ENCODE results near the gene ZNF286A.
"Not testable (repeated sequence)": the region's sequence is repeated elsewhere in the genome, so short reads cannot be mapped to it uniquely, and the experiment has no call there.

DNA sequence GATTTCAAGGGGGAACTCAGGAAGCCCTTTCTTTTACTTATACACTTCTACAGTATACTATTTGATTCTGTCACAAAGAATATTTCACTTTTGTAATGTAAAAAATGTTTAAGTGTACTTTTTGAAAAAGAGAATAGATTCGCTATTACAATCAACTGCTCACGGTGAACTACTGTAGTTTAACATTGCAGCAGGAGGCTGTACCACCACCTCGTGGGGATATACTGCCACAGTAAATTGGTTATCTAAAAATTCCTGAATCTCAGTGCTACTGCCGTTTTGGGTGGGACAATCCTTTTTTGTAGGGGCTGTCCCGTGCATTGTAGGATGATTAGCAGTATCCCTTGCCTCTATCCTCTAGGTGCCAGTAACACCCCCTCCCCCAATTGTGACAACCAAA, 30.0 kb upstream of the ZNF286A start:
- TF ChIP-seq EZH2 (IDR thresholded peaks at IDR 0.05; ENCODE audit: low read length) = not testable (repeated sequence)
- TF ChIP-seq, protein P1, sequence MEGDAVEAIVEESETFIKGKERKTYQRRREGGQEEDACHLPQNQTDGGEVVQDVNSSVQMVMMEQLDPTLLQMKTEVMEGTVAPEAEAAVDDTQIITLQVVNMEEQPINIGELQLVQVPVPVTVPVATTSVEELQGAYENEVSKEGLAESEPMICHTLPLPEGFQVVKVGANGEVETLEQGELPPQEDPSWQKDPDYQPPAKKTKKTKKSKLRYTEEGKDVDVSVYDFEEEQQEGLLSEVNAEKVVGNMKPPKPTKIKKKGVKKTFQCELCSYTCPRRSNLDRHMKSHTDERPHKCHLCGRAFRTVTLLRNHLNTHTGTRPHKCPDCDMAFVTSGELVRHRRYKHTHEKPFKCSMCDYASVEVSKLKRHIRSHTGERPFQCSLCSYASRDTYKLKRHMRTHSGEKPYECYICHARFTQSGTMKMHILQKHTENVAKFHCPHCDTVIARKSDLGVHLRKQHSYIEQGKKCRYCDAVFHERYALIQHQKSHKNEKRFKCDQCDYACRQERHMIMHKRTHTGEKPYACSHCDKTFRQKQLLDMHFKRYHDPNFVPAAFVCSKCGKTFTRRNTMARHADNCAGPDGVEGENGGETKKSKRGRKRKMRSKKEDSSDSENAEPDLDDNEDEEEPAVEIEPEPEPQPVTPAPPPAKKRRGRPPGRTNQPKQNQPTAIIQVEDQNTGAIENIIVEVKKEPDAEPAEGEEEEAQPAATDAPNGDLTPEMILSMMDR (optimal IDR thresholded peaks at IDR 0.05 in 1 of 3, IDR thresholded peaks at IDR 0.05 in 1 of 3, conservative IDR thresholded peaks at IDR 0.05 in 1 of 3; ENCODE audit: extremely low read depth in 1 of 3, insufficient read depth in 2 of 3, low read length in 3 of 3) = not testable (repeated sequence)

Data from keratinocyte (primary cell).